GM19099 (cell line): Measurements from ENCODE around the gene MTARC2.

Experiments
- POLR2A ChIP-seq: IDR thresholded peaks from 3 replicates; pipeline ENCODE4 v1.6.1; 2011; ENCODE audit warnings: low read depth; ENCODE audit not compliant: insufficient read length; ENCODE audit errors: extremely low read depth

Gene MTARC2

GRCh38 chr1:220826729-220827128, 78.6 kb downstream of the MTARC2 start:
- TF ChIP-seq POLR2A = no peak

- TF ChIP-seq POLR2A = no peak
Observed at GRCh38 chr1:220827445-220828178, 79.5 kb downstream of the MTARC2 start.

GRCh38 chr1:220828179-220828490, 80.0 kb downstream of the MTARC2 start:
- no peak for TF ChIP-seq POLR2A

GRCh38 chr1:220828950-220829586, 80.9 kb downstream of the MTARC2 start:
- no peak for TF ChIP-seq POLR2A

- TF ChIP-seq POLR2A = no peak
Observed at GRCh38 chr1:220833436-220833835, 85.3 kb downstream of the MTARC2 start.
